ENCODE data around the gene PECR. TPM values are rescaled to one million over a fixed set of nuclear protein-coding genes. Genes with fewer than 3 reads are reported as not detected.

Gene PECR
- total and polyA plus RNA-seq, 2 of the 4 experiments (the other 2 are of a cell fraction): 11.4 to 17.7 TPM

- no peak for ATAC-seq (ENCODE audit: low read depth)
- H3K56ac ChIP-seq (ENCODE audit: extremely low read depth, insufficient read depth, low read length): no peak overlapping the region
- peak overlapping the region; percentile 26; the same call in 1 of the 2 replicates for H2AK5ac ChIP-seq (ENCODE audit: low read depth, low read length)
- no peak for TF ChIP-seq RCOR1 (IDR thresholded peaks at IDR 0.05; ENCODE audit: insufficient replicate concordance, low read length)
- TF ChIP-seq MAZ (IDR thresholded peaks at IDR 0.05; ENCODE audit: borderline replicate concordance, low read depth, low read length): no peak
- no peak for TF ChIP-seq CHD1 (IDR thresholded peaks at IDR 0.05; ENCODE audit: low read depth, low read length)
- TF ChIP-seq POLR2A (IDR thresholded peaks at IDR 0.05; ENCODE audit: low read depth, low read length): no peak
- no peak for TF ChIP-seq CTCF (conservative IDR thresholded peaks at IDR 0.05; ENCODE audit: low read depth, low read length)
- TF ChIP-seq RFX5 (IDR thresholded peaks at IDR 0.05; ENCODE audit: low read depth, low read length): no peak
- TF ChIP-seq BHLHE40 (IDR thresholded peaks at IDR 0.05; ENCODE audit: low read depth, low read length): no peak
- no peak for TF ChIP-seq FOS (IDR thresholded peaks at IDR 0.05; ENCODE audit: low read depth, low read length)
- TF ChIP-seq CEBPB (IDR thresholded peaks at IDR 0.05; ENCODE audit: low read depth, low read length): no peak
- TF ChIP-seq NFE2L2 (IDR thresholded peaks at IDR 0.05; ENCODE audit: low read depth, low read length): no peak
- no peak for TF ChIP-seq MAFK (IDR thresholded peaks at IDR 0.05; ENCODE audit: low read depth, low read length)
- TF ChIP-seq, protein P1, sequence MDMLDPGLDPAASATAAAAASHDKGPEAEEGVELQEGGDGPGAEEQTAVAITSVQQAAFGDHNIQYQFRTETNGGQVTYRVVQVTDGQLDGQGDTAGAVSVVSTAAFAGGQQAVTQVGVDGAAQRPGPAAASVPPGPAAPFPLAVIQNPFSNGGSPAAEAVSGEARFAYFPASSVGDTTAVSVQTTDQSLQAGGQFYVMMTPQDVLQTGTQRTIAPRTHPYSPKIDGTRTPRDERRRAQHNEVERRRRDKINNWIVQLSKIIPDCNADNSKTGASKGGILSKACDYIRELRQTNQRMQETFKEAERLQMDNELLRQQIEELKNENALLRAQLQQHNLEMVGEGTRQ (IDR thresholded peaks at IDR 0.05; ENCODE audit: low read depth, low read length): no peak
- no peak for TF ChIP-seq SMC3 (IDR thresholded peaks at IDR 0.05; ENCODE audit: low read depth, low read length)
- TF ChIP-seq, protein P2, sequence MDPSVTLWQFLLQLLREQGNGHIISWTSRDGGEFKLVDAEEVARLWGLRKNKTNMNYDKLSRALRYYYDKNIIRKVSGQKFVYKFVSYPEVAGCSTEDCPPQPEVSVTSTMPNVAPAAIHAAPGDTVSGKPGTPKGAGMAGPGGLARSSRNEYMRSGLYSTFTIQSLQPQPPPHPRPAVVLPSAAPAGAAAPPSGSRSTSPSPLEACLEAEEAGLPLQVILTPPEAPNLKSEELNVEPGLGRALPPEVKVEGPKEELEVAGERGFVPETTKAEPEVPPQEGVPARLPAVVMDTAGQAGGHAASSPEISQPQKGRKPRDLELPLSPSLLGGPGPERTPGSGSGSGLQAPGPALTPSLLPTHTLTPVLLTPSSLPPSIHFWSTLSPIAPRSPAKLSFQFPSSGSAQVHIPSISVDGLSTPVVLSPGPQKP (IDR thresholded peaks at IDR 0.05; ENCODE audit: borderline replicate concordance, low read depth, low read length): no peak
- no peak for TF ChIP-seq RAD21 (IDR thresholded peaks at IDR 0.05; ENCODE audit: low read length)
- no peak for TF ChIP-seq MXI1 (IDR thresholded peaks at IDR 0.05; ENCODE audit: borderline replicate concordance, low read depth, low read length)
- no peak for DNase-seq
- H3K9me3 ChIP-seq (ENCODE audit: control insufficient read depth, insufficient read depth, low read length): no peaks in the 10 kb centered on the region
- no peak overlapping the region for H2BK20ac ChIP-seq (ENCODE audit: low read depth, low read length)
- peaks cover 38% of the 10 kb centered on the region for H3K36me3 ChIP-seq (ENCODE audit: control insufficient read depth, insufficient read depth, low read length)
- H4K20me1 ChIP-seq (ENCODE audit: insufficient read depth, low read length): peaks cover 10% of the 10 kb centered on the region
- CTCF ChIA-PET: no interaction called here
- no peak overlapping the region for H3K9ac ChIP-seq (ENCODE audit: low read depth, low read length)
- peak overlapping the region; percentile 19; the same call in 1 of the 2 replicates for H3K4ac ChIP-seq (ENCODE audit: low read depth, low read length)
- peak overlapping the region; percentile 7 for H2BK5ac ChIP-seq (ENCODE audit: low read depth, low read length, poor library complexity, severe bottlenecking)
- H3K79me1 ChIP-seq (ENCODE audit: low read depth in 1 of 2, low read length in 2 of 2): peaks cover 37 to 60% of the 10 kb centered on the region in 2 experiments
- dilution Hi-C loops (cut with HindIII; ENCODE audit: low sequenced_read_pairs, unreplicated experiment): no loop called here
- peaks cover 3% of the 10 kb centered on the region; the same call in 1 of the 2 replicates for H3K9me1 ChIP-seq (ENCODE audit: insufficient read depth, low read length)
- H3K14ac ChIP-seq (replicated peaks; ENCODE audit: low read depth, low read length): 0 out of 2 replicates have a peak overlapping the region, but pooled peaks have one; percentile 17
- WGBS, 2 experiments (ENCODE audit: extremely low coverage in 2 of 2, insufficient read length in 1 of 2): no CpG with 5 or more reads among the region's 1 CpG
- no peak overlapping the region for H4K91ac ChIP-seq (ENCODE audit: insufficient read depth, low read depth, low read length)
- POLR2A ChIA-PET (ENCODE audit: unreplicated experiment): no interaction called here
- H4K5ac ChIP-seq (ENCODE audit: low read depth, low read length): no peak overlapping the region
- intact Hi-C loops (cut with micrococcal nuclease): no loop called here
- no TSS peak for BruUV-seq (replicated peaks)
- H2AK9ac ChIP-seq (replicated peaks; ENCODE audit: low read depth, low read length, poor library complexity): no peak overlapping the region
- H4K8ac ChIP-seq (ENCODE audit: low read depth in 2 of 2, low read length in 2 of 2): peak overlapping the region in 1 of 2 experiments; percentile 23; a peak in 1 of 4 replicates
- H3K4me2 ChIP-seq (ENCODE audit: low read depth, low read length): no peak overlapping the region
- no peak overlapping the region for H2BK120ac ChIP-seq (ENCODE audit: low read depth, low read length)
- H2AFZ ChIP-seq (replicated peaks; ENCODE audit: low read length, poor library complexity): no peak overlapping the region
- peak overlapping the region; percentile 29; the same call in 1 of the 2 replicates for H3K23ac ChIP-seq (ENCODE audit: low read depth, low read length)
- H3K27ac ChIP-seq (ENCODE audit: insufficient read depth, low read length): peak overlapping the region; percentile 17; the same call in 1 of the 2 replicates
- H2BK15ac ChIP-seq (ENCODE audit: low read depth, low read length): no peak overlapping the region
- in situ Hi-C loops (cut with MboI; ENCODE audit: low sequenced_read_pairs): no loop called here
- H3K4me1 ChIP-seq (ENCODE audit: control insufficient read depth, insufficient read depth, low read length): peaks cover 14% of the 10 kb centered on the region
- H3K27me3 ChIP-seq (ENCODE audit: control insufficient read depth, insufficient read depth, low read length): no peaks in the 10 kb centered on the region
- no peak overlapping the region for H3K18ac ChIP-seq (ENCODE audit: low read depth, low read length)
- no peak overlapping the region for H3K4me3 ChIP-seq (ENCODE audit: insufficient read depth, low read depth, low read length)
These were observed 34.8 kb upstream of the PECR start for GRCh38 chr2:216116418-216116817.

All from IMR-90 (cell line).